ENCODE results near the gene SLC51B. TPM values are rescaled to one million over a fixed set of nuclear protein-coding genes. Genes with fewer than 3 reads are reported as not detected.

Gene SLC51B
- total RNA-seq, 3 donors from 2014 or later (not counting 1 experiment from before 2014, with no cell fraction given), result not detected

- Histone ChIP-seq H3K4me1 (ENCODE audit: control insufficient read depth, insufficient read depth, low read length) (peaks cover 5% of the 10 kb centered on the region), H3K27me3 (ENCODE audit: control insufficient read depth, insufficient read depth, low read length) (no peaks in the 10 kb centered on the region), H3K27ac (ENCODE audit: low read length) (no peak overlapping the region), H3K4me3 (ENCODE audit: low read length) (no peak overlapping the region), H3K9me3 (ENCODE audit: control insufficient read depth, insufficient read depth, low read length) (no peaks in the 10 kb centered on the region), H3K36me3 (ENCODE audit: control insufficient read depth, insufficient read depth, low read length) (no peaks in the 10 kb centered on the region)
- Mint-ChIP-seq H3K9me3 (no peaks in the 10 kb centered on the region), H3K4me1 (peaks cover 6 to 8% of the 10 kb centered on the region in 2 donors), H3K4me3 (no peak overlapping the region), H3K27me3 (ENCODE audit: low read depth in 2 of 2) (no peaks in the 10 kb centered on the region), H3K27ac (no peak overlapping the region), H3K36me3 (no peaks in the 10 kb centered on the region)
- ATAC-seq (peak; percentile 39 to 64 (median 50)), DNase-seq (peak; percentile 44 to 71)
- 80% methylated on average over 26 of the region's 26 CpGs for WGBS (ENCODE audit: insufficient coverage)
- TF ChIP-seq CTCF (IDR thresholded peaks at IDR 0.05), result peak; percentile 63
- intact Hi-C loops (cut with micrococcal nuclease), result loop anchor here (1.0 kb wide), 2 partner anchors 243 to 331 kb away; no protein-coding TSS in a partner anchor
Measured at GRCh38 chr15:65054333-65055200, 9.4 kb downstream of the SLC51B start.

GRCh38 chr15:65055201-65055870 is 10.1 kb downstream of the SLC51B start:
- Histone ChIP-seq H3K27me3 (ENCODE audit: control insufficient read depth, insufficient read depth, low read length) (no peaks in the 10 kb centered on the region), H3K9me3 (ENCODE audit: control insufficient read depth, insufficient read depth, low read length) (no peaks in the 10 kb centered on the region), H3K27ac (ENCODE audit: low read length) (no peak overlapping the region), H3K4me1 (ENCODE audit: control insufficient read depth, insufficient read depth, low read length) (no peaks in the 10 kb centered on the region), H3K4me3 (ENCODE audit: low read length) (no peak overlapping the region), H3K36me3 (ENCODE audit: control insufficient read depth, insufficient read depth, low read length) (no peaks in the 10 kb centered on the region)
- intact Hi-C loops (cut with micrococcal nuclease), result no loop called here
- WGBS (ENCODE audit: insufficient coverage), result 51% methylated on average over 5 of the region's 6 CpGs
- no peak for TF ChIP-seq CTCF (IDR thresholded peaks at IDR 0.05)
- H3K27me3 Mint-ChIP-seq (ENCODE audit: low read depth in 2 of 2), result no peaks in the 10 kb centered on the region
- H3K27ac Mint-ChIP-seq, result no peak overlapping the region
- H3K36me3 Mint-ChIP-seq, result no peaks in the 10 kb centered on the region
- DNase-seq (no peak), ATAC-seq (no peak)
- no peaks in the 10 kb centered on the region for H3K9me3 Mint-ChIP-seq
- H3K4me3 Mint-ChIP-seq, result no peak overlapping the region
- H3K4me1 Mint-ChIP-seq, result peaks cover 0 to 1% of the 10 kb centered on the region in 2 donors

GRCh38 chr15:65056106-65056505 is 10.9 kb downstream of the SLC51B start:
- intact Hi-C loops (cut with micrococcal nuclease), result no loop called here
- no peak overlapping the region for H3K27ac ChIP-seq (ENCODE audit: low read length)
- no peaks in the 10 kb centered on the region for H3K27me3 Mint-ChIP-seq (ENCODE audit: low read depth in 2 of 2)
- WGBS (ENCODE audit: insufficient coverage), result 79% methylated on average over 9 of the region's 9 CpGs
- ATAC-seq, result no peak
- H3K36me3 ChIP-seq (ENCODE audit: control insufficient read depth, insufficient read depth, low read length), result no peaks in the 10 kb centered on the region
- H3K27ac Mint-ChIP-seq, result no peak overlapping the region
- H3K4me1 ChIP-seq (ENCODE audit: control insufficient read depth, insufficient read depth, low read length), result no peaks in the 10 kb centered on the region
- H3K4me3 Mint-ChIP-seq, result no peak overlapping the region
- H3K9me3 ChIP-seq (ENCODE audit: control insufficient read depth, insufficient read depth, low read length), result no peaks in the 10 kb centered on the region
- H3K36me3 Mint-ChIP-seq, result no peaks in the 10 kb centered on the region
- DNase-seq, result no peak
- H3K9me3 Mint-ChIP-seq, result no peaks in the 10 kb centered on the region
- TF ChIP-seq CTCF (IDR thresholded peaks at IDR 0.05), result no peak
- no peaks in the 10 kb centered on the region for H3K4me1 Mint-ChIP-seq
- H3K27me3 ChIP-seq (ENCODE audit: control insufficient read depth, insufficient read depth, low read length), result no peaks in the 10 kb centered on the region
- H3K4me3 ChIP-seq (ENCODE audit: low read length), result no peak overlapping the region

Measured in natural killer cell (primary cell).